GM19193 (cell line): ENCODE data around the gene TRIM3.

Source experiments
- POLR2A ChIP-seq: IDR thresholded peaks from 4 replicates; pipeline ENCODE4 v1.6.1; 2011; ENCODE audit not compliant: insufficient read depth, insufficient read length; ENCODE audit errors: extremely low read depth

Gene TRIM3

DNA sequence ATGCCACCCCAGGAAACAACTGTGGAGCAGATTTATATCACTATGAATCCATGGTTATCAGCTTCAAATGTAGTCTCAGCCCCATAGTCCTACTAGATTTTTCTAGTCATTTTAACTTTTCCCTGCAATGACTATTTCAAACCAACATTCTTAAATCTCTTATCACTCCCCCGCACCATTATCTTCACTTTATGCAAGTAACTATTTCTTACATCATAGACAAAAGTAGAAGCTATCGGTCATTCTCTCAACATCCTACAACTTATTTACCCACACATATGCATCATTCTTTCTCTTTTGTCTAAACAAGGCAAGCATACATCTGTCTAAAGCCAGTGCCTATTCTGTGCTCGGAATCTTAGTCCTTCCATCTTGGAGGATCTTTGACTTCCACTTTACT lies 11.9 kb upstream of the TRIM3 start:
- TF ChIP-seq POLR2A: no peak

DNA sequence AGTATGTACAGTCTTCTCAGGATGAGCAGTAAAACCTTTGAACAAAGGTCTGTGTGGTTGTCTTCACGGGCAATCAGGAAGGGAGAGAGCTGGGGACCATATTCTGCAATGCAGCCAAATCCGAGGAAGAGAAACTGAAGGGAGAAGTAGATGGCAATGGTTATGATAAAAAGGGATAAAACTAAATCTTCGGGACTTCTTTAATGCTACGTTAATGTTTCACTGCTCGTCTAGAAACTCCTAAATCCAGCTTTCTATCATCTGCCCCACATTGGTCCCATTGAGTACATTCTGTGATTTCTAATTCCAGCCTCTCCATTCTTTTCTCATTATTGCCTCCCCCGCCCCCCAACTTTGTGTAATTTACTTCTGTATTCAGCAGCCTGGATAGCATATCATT lies 9.3 kb upstream of the TRIM3 start:
- no peak for TF ChIP-seq POLR2A

DNA sequence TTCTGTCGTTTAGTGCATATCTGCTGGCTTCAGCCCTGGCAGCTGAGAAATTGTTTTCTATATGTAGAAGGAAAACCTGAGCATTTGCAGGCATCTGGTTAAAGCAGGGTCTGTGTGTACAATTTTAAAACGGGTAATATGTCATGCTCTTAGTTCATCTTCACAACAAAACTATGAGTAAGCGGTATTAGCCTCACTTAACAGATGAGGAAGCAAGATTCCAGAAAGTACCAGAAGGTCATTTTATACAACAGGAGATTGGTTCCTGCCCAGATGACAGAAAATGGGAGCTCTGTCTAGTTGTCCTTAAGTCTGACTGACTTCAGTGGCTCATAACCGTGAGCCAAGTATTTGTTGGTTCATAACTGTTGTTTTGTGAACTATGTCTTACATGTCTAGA lies 8.7 kb upstream of the TRIM3 start:
- TF ChIP-seq POLR2A: no peak

DNA sequence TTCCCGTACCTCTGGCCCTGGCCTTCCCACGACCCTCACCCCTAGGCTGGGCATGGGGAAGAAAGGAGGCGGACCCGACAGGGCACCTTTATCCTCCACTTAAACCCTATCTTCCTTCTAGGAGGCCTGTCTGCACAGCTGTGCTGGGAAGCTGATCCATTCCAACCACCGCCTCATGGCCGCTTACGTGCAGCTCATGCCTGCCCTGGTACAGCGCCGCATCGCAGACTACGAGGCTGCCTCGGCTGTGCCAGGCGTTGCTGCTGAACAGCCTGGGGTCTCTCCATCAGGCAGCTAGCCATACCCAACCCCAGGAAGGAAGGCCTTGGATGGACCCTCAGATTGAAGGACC lies 8.2 kb upstream of the TRIM3 start:
- TF ChIP-seq POLR2A: no peak

DNA sequence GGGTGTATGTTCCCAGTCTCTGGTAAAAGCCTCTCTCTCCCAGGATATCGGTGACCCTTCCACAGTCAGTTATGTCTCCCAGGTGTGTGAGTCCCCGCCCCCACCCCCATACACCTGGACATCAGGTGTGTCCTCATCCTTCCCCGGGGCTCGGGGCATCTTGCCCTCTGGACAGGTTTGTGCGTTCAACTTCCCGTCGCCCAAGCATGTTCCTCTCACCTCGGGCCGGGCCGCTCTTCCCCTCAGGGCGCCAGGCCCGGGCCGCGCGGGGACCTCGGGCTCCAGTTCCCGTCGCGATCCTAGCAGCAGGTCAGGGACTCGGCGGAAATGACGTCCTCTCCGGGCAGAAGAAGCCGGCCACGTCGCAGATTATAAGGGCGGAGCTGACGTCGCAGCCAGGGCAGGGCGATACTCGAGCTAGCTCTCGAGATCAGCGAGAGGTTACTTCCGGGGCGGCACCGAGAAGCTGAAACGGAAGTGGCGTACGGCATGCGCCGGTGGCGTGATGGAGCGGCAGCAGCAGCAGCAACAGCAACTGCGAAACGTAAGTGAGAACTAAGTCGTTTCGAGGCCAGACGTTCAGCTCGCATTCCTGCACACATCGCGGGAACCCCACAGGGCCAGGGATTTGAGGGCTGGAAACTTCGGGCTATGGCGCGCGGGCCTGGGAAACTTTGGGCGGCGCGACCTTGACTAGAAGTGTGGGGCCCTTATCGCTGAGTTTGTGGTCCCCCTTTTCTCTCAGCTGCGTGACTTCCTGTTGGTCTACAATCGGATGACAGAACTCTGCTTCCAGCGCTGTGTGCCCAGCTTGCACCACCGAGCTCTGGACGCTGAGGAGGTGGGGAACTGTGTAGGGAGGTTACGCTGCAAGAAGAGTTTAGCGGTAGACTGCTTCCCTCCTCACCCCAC lies 7.5 kb upstream of the TRIM3 start, which contains the start of the genes ARFIP2 and TIMM10B:
TSS of gene ARFIP2 (minus strand) at position 320 of the 912 bp plus-strand sequence. CDS start 910 bp downstream, outside the sequence.
TSS of gene TIMM10B (plus strand) at position 490 of the 912 bp plus-strand sequence. CDS start at position 506, 16 bp downstream.
- peak; percentile 95 for TF ChIP-seq POLR2A

DNA sequence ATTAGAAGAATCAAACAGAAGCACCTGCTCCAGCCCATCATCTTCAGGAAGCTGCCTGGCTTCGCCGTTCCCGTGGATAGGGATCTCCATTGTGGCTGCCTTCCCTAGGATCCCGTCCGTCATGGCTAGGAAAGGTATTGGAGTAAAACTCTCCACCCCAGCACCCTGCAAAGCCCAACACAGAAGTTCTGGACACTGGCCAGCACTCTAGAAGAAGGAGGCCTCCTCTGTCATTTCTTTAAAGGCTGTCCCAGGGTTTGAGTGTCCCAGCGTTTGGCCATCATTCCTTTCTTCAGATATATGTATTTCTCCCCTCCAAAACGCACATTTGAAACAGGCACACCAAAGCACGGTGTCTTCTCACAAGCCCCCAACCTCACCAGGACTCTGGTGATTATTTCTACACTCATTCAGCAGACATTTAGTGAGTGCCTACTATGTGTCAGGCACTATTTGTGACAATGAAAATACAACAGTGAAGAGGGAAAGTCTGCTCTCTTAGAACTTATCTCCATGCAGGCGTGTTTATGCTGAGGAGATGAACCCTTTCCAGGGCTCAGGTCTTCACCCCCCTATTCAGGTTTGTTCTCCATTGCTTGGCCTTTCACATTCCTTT lies 6.7 kb upstream of the TRIM3 start:
- no peak for TF ChIP-seq POLR2A

DNA sequence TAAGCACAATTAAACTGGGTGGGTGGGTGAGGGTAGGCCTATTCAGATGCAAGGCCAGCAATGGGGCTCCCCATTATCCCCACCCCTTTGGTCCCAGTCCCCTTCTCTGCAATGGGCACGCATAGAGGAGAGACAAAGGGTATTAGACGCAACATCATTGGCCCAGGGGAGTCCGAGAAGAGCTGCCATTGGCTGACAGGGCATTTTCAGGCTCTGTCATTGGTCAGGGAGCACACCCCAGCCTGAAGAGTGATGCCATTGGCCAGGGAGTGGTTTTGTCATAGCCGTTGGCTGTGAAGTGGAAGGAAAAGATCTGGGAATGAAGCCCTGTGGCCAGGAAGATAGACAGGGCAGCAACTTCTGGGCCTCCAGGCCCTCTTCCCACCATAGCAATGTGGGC lies 2.8 kb upstream of the TRIM3 start:
- no peak for TF ChIP-seq POLR2A

DNA sequence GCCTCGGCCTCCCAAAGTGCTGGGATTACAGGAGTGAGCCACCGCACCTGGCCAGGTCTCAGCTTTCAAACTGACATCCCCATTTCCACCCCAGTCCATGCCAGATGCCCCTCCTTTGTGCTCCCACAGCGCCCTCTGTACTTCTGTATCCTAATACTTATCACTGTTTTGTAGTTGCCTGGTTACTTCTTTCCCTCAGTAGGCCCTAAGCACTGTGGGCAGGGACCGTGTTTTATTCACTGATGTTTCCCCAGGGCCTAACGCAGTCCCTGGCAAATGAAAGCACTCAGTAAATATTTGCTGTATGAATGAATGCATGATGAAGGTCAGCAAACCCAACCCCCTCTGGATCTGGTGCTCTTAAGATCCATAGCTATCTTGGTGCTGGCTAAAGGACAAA lies 2.2 kb upstream of the TRIM3 start:
- no peak for TF ChIP-seq POLR2A

DNA sequence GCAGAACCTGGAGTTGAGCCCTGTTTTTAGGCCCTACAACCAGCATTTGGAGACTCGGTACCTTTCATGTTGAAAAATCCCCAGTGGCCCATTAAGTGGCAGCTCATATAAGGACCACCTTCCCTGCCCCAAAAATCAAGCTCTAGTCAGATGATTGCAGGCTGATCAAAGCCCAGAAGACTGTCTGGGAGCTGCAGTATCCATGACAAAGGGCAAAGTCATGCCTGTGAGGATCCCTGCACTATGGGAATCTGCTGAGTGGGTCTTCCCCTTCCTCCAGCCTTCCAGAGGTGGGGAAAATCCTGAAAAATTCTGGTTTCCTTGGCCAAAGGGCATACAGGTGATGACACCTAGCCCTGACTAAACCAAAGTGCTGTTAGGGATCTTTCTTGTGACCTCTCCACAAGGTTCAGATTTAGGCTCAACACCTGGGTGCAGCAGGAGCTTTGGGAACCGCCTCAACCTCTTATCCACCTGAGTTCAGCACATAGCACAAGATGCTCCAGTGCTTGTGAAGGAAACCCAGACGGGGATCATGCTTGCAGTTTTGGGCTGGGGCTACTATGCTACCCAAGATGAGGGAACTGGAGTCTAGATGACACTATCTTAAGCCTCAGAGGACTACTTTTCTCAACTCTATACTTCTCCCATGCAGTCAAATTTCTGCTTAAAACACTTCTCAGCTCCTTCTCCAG lies 1.2 kb upstream of the TRIM3 start:
- TF ChIP-seq POLR2A: no peak

DNA sequence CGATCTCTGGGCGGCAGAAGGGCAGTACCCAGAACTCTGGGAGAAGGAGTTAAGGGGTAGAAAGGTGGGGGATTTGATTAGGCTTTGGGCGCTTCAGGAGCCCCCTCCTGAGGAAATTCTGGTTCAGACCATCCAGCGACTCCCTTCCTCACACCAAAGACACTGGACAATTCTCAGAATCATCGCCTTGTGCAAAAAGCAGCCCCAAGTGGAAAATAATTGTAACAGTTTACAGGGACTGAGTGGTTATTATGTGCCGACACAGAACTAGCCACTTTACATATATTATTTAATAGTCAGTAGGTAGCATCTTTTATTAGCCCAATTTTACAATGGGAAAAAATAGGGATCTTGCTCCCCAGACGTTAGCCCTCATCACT lies 662 bp upstream of the TRIM3 start:
- TF ChIP-seq POLR2A: no peak

DNA sequence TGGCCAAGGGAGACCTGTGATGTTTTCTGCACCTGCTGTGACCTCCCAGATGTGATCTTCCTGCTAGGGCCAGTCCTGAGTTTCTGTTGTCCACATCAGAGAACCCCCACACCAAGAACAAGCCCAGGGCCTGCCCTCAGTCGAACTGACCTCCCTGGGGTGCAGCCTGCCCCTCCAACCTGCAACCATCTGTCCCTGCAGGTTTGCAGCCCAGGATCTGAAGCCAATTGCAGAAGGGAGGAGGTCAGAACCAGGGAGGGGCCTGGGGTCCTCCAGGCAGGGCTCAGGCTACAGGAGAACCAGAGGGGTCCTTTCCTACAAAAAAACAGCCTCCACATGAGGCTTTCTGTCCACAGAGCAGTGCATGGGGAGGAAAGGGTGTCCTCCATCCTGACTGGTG lies 807 bp downstream of the TRIM3 start:
- TF ChIP-seq POLR2A: no peak

DNA sequence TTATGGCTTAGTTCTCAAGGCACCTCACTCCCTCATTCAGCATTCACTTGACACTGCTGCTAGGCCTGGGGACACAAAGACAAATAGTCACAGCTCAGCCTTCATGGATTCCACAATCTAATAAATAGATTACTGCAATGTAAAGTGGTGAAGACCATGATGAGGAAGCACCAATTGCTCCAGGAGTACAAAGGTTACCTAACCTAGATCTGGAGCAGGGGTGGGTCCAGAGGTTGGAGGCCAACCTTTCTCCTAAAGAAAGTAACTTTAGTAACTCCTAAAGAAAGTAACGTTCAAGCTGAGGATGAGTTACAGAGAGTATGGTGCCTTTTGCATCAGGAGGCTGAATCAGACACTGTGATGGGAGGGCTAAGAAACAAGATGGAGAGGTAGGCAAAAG lies 4.1 kb downstream of the TRIM3 start:
- no peak for TF ChIP-seq POLR2A

DNA sequence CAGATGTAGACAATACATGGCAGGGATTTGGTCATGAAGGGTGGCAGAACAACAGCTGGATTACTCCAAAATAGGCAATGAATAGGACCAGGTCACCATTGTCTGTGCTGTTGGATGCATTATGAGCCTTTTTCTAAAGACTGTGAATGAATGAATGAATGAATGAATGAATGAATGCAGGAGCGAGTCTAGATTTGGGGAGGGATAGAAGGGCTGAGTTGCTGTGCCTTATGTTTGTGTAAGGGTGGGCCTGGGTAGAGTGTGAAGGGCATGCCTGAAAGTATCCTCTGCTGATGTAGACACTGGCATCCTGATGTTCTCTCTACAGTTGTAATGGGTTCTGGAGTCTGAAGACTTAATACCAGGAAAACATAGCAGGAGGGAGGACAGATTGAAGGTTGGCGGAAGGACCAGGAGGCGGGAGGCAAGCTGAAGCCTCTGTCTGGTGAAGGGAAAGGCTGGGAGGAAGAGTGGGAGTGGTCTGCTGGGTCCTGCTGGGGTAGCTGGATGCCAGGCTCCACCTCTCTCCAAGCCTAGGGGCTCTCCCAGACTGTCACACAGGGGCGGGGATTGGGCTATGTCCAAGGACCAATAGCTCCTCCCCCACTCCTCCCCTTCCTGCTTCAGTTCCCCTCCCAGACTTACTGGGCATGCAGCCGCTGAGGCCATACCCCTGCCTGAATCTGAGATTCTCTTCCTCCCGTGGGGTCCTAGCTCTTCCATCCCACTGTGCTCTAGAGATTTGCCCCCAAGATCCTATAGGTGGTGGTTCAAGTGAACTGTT lies 4.8 kb downstream of the TRIM3 start:
- peak; percentile 46 for TF ChIP-seq POLR2A

DNA sequence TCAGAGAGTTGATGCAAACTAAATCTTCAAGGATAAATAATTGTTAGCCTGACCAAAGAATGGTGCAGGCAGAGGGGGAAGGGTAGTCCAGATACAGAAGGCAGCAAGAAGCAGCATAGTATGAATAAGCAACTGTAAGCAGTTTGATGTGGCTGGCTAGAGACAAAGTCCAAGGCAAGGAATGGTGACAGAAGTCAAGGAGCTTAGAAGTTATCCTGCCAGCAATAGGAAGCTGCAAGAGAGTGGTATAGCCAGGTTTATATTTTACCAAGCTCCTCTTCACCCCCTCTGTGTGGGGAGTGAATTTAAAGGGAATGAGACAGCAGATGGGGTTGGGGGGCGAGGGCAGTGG lies 14.7 kb downstream of the TRIM3 start:
- no peak for TF ChIP-seq POLR2A
